SH-SY5Y (cell line): Measurements from ENCODE around the gene RNASE11.

Experiments used
- GATA2 ChIP-seq: IDR thresholded peaks from 2 replicates; pipeline ENCODE4 v1.6.1; 2011; ENCODE audit warnings: mild to moderate bottlenecking, low read depth, low read length
- GATA3 ChIP-seq: IDR thresholded peaks from 2 replicates; pipeline ENCODE4 v1.6.1; 2011; ENCODE audit warnings: low read depth, mild to moderate bottlenecking, low read length, moderate library complexity

RNASE11 gene

DNA sequence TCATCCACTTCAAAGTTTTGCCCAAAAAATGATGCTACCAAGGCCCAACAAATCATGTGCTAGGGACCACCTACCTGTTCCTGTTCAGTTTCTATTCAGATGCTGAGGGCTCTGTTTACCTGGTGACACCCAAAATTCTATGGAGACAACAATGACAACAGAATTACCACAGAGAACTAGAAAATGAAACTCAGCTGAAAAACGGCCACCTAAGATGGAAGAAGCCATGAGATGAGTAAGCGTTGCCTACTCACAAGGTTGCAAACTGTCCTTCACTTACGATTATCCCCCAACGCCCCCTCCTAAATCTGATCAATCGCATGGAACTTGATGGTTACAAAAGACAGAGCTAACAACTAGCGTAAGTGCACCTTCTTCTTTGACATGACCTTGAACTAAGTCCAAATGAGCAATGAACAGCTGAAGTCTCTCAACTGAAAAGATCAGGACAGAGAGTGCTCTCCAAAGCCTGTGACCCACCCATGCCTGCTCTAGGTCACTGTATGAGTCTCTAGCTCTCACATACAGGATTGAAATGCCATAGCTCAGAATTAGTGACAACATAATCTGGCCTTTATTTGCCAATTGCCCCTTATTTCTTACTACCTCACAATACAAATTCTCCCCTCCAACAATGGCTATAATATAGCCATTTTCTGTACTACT is at the start of gene RNASE11:
RNASE11 (minus strand) TSS at position 513 of the 666 bp plus-strand sequence.
- TF ChIP-seq GATA3 (no peak), GATA2 (no peak)

- no peak for TF ChIP-seq GATA2
- TF ChIP-seq GATA3: no peak
Measured at GRCh38 chr14:20632831-20633691, 45.3 kb upstream of the RNASE11 start.

- TF ChIP-seq GATA3 (no peak), GATA2 (no peak)
Measured at GRCh38 chr14:20632448-20632830, 44.6 kb upstream of the RNASE11 start.

DNA sequence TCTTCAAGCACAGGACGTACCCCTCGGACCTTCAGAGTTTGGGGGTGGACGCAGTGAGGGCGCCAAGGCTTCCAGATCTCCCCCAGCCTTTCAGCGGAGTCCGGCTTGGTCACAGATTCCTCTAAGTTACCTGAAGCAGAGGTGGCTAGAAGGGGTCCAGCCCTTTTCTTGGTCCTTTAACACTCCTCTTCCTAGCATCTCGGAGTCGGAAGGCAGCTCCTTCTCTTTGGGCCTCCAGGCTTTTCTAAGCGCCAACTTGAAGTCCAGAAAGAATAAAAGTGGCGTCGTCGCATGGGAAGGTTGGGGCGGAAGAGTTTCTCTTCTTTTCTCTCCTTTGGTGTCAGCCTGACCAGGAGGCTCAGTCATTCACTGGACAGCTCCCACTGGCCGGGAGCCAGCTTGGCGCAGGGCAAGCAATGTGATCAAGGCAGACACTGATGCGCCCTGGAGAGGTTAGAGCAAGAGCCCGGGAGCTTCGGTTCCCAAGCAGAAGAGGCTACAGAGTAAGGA is 44.1 kb upstream of the RNASE11 start:
- TF ChIP-seq GATA2 (no peak), GATA3 (no peak)

- no peak for TF ChIP-seq GATA2
- no peak for TF ChIP-seq GATA3
Measured at GRCh38 chr14:20631023-20631879, 43.5 kb upstream of the RNASE11 start.

- TF ChIP-seq GATA3 (no peak), GATA2 (no peak)
Measured at GRCh38 chr14:20630340-20631022, 42.7 kb upstream of the RNASE11 start.

DNA sequence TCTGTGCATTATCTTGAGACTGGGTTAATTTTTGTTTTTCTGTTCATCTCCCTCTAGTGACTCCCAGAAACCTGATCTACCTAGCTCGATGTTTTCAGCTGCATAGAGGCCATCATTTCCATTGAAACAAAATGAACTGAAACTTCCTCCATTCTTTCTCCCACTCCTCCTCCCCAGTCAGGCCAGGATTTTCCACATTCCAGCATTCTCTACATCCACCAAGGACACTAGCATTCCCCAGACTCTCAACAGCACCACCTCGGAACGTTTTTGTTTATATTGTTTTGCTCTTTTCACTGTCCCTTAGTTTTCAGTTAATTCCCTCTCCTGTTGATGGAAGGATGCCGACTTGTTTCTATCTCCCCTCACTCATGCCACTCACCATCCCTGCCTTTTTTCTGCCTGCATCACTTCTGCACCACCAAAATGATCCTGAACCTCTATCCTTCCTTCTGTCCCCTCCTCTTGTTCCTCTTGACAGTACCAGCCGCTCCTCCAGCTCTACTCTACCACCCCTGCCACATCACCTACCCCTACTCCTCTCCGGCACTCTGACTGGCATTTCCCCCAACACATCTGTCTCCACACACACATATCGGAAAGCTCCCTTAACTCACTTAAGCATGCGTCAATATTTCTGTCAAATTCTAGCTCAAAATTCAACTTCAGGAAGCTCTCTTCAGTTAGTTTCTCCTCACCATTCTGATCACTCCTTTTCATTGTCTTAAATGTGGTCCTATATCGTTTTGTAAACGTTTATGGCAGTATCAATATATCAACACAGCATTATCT is 40.5 kb upstream of the RNASE11 start:
- TF ChIP-seq GATA2: no peak
- no peak for TF ChIP-seq GATA3

DNA sequence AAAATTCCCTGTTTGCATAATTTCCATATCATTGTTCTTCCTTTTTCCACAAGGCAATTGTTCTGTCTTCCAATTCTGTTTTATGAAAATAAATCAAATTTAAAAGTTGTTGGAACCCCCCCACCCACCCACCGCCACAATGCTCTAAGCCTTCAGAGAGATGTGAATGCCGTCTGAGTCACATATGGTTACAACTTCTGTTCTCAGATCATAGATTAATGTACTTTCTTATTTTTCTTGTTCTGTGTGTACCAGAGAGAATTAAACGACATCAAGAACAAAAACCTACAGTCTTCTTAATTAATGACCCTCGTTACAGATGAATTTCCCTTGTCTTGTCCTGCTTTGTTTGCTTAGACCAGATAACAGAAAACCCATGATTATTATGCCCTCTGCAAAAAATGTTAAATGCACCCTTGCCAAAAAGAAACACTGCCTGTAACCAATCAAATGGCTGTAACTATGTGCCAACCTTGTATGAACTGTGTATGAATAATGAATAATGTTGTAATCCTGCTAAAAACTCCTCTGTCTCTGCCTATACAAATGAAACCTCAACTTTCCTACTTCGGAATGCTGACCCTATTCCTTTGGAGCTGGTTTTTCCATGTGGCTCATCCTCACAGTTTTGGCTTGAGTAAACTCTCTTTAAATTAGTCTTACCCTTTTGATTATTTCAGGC is 39.7 kb upstream of the RNASE11 start:
- TF ChIP-seq GATA3 (no peak), GATA2 (no peak)

DNA sequence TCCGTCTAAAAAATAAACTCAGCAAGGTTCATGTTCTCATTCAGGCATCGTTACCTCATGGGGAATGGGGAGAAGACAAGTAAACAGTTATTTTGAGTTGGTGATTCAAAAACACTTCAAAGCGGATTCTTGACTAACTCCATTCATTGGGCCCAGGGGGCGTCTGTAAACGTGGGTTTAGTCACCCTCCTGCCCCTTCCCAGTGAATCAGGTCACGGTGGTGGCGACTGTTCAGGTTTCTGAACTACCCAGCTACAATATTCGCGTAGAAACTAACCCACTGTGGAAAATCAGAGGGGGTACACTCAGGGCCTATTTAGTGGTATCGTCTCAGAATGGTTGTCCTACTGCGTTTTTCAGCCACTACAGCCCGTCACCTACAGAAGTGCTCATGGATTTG is 38.5 kb upstream of the RNASE11 start:
- no peak for TF ChIP-seq GATA3
- no peak for TF ChIP-seq GATA2

DNA sequence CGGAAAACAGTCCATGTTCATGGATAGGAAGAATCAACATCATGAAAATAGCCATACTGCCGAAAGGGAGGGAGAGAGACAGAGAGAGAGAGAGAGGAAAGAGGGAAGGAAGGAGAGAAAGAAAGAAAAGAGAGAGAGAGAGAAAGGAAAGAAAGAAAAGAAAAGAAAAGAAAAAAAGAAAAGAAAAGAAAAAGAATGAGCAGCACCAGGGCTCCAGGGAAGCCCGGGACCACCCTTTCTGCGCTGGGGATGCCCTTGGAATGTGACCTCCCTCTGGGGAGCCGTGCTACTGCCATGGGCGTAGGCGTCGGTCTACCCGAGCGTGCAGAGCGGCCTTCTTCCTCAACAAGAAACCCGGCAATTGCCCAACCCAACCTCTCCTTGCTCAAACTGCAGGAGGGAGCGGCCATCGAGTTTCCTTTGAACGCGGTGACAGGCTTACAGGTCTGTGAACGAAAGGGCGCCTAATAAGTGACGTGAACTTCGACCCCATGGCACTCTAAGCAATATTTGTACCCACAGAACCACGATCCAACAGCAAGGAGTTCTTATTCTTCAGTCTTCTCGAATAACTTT is 36.8 kb upstream of the RNASE11 start:
- TF ChIP-seq GATA2: no peak
- TF ChIP-seq GATA3: no peak

DNA sequence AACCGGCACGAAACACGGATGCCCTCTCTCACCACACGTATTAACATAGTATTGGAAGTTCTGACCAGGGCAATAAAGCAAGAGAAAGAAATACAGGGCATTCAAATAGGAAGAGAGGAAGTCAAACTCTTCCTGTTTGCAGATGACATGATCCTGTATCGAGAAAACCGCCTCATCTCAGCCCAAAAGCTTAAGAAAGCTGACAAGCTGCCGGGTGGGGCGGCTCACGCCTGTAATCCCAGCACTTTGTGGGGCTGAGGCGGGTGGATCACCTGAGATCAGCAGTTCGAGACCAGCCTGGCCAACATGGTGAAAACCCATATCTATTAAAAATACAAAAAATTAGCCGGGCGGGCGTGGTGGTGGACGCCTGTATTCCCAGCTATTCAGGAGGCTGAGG is 36.0 kb upstream of the RNASE11 start:
- no peak for TF ChIP-seq GATA2
- TF ChIP-seq GATA3: no peak

- TF ChIP-seq GATA2 (no peak), GATA3 (no peak)
Measured at GRCh38 chr14:20622816-20623291, 35.1 kb upstream of the RNASE11 start.

- TF ChIP-seq GATA3 (no peak), GATA2 (no peak)
Measured at GRCh38 chr14:20620798-20621478, 33.1 kb upstream of the RNASE11 start.
